Omental fat pad (tissue), 4 donors: ENCODE measurements around the gene TNIK. TPM values are rescaled to one million over a fixed set of nuclear protein-coding genes. Genes with fewer than 3 reads are reported as not detected.

Experiments
- ATAC-seq: fragments of 150-250 bp; one replicate; pipeline ENCODE4 v1.9.1; 2016; ENCODE audit warnings: mild to moderate bottlenecking, moderate library complexity; ENCODE audit not compliant: low FRiP score
- DNase-seq: peaks from one replicate; pipeline ENCODE4 v3.0.0-alpha.2; 2019; ENCODE audit warnings: low spot score
- CTCF ChIP-seq, 3 donors: fragments of 450-650 bp; IDR thresholded peaks; one replicate each; pipeline ENCODE4 v1.5.1; 2016 to 2017; ENCODE audit warnings: antibody characterized with exemption in 3 of 3, mild to moderate bottlenecking in 3 of 3, moderate library complexity in 2 of 3
- total RNA-seq, 4 donors: library from RNA; depleted of rRNA; stranded (reverse); fragments of >200 nt; gene quantifications; one replicate each; pipeline ENCODE4 v1.1.0, GENCODE V29; 2016

Gene TNIK
- total RNA-seq, 4 donors from 2014 or later: 3.9 to 12.8 (median 6.5) TPM

GRCh38 chr3:171342200-171342599 is 118.0 kb downstream of the TNIK start:
- DNase-seq: no peak
- no peak for TF ChIP-seq CTCF (IDR thresholded peaks at IDR 0.05)
- no peak for ATAC-seq

- no peak for DNase-seq
- no peak for ATAC-seq
- no peak for TF ChIP-seq CTCF (IDR thresholded peaks at IDR 0.05)
These were observed 119.8 kb downstream of the TNIK start for GRCh38 chr3:171340434-171340833.

DNA sequence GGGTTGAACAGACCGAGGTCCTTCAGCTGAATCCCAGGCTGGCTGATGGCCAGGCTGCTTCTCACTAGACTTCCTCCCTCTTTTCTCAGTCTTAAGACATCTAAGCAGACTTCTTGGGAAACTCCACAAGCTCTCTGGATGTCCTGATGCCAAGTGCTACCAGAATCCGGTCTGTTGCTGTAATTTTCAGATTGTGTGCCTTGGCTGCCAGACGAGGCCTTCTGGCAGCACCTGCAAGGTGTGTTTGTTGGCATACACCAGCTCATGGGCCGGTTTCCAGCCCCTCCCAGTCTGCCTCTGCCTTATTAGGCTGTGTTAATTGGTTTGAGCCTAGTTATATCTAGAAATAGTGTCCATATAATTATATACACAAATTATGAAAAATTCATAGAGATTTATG is 120.6 kb downstream of the TNIK start:
- no peak for ATAC-seq
- DNase-seq: no peak
- no peak for TF ChIP-seq CTCF (IDR thresholded peaks at IDR 0.05)

GRCh38 chr3:171336406-171336805 is 123.8 kb downstream of the TNIK start:
- DNase-seq: no peak
- no peak for ATAC-seq
- no peak for TF ChIP-seq CTCF (IDR thresholded peaks at IDR 0.05)

GRCh38 chr3:171335559-171335958 is 124.6 kb downstream of the TNIK start:
- no peak for DNase-seq
- ATAC-seq: no peak

GRCh38 chr3:171334465-171334811 is 125.8 kb downstream of the TNIK start:
- ATAC-seq (no peak), DNase-seq (no peak)
- no peak for TF ChIP-seq CTCF (IDR thresholded peaks at IDR 0.05)

More at GRCh38 chr3:171335559-171335958, 124.6 kb downstream of the TNIK start:
- no peak for TF ChIP-seq CTCF (IDR thresholded peaks at IDR 0.05)

DNA sequence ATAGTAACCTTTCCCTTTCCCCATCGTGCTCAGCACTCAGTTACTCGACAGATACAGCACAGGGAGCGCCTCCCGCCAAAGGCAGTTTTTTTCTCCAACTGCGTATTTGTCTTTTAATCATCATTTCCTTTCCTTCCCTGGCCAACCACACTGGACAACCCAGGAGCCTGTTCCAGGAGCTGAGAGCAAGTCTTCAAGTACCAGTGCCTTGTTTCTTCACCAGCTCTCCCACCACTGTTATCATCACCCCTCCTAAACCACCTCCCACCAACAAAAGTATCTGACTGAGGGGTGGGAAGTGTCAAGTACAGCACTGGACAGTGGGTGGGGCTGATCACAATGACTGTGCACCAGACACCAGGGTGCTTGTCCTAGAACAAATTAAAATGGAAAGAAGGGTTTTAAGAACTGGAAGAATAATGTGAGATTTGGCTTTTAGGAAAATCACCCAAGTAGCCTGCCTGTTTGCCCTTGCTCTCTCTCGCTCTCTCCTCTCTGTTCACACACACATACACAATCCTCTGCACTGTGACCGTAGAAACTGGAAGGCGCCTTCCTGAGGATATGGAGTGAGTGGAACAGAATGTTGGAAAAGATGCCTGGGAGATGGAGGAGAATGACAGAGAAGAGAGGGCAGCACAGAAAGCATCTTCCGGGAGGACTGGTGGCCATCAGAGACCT is 126.3 kb downstream of the TNIK start:
- DNase-seq (no peak), ATAC-seq (no peak)
- TF ChIP-seq CTCF (IDR thresholded peaks at IDR 0.05): no peak
